BLaER1 treated with 17β-estradiol and CSF1 and Interleukin-3, amounts not matched to agents 10 nM and 100 nM (cell line): ENCODE data around the gene NEAT1.

ENCODE experiments used
- H3K27ac ChIP-seq, 11 experiments: shearing (Covaris generic); formaldehyde crosslinking; 2 replicates each; pipeline ENCODE4 v1.8.1; 2022
- H3K27me3 ChIP-seq, 11 experiments: shearing (Covaris generic); formaldehyde crosslinking; 2 replicates each; pipeline ENCODE4 v1.8.1; 2022
- H3K36me3 ChIP-seq, 11 experiments: shearing (Covaris generic); formaldehyde crosslinking; 2 replicates each; pipeline ENCODE4 v1.8.1; 2022
- H3K4me1 ChIP-seq, 10 experiments: shearing (Covaris generic); formaldehyde crosslinking; 2 replicates each; pipeline ENCODE4 v1.8.1; 2022
- H3K4me2 ChIP-seq, 11 experiments: shearing (Covaris generic); formaldehyde crosslinking; 2 replicates each; pipeline ENCODE4 v1.8.1; 2022
- H3K4me3 ChIP-seq, 10 experiments: shearing (Covaris generic); formaldehyde crosslinking; 2 replicates each; pipeline ENCODE4 v1.8.1; 2022
- H3K9ac ChIP-seq, 11 experiments: shearing (Covaris generic); formaldehyde crosslinking; 2 replicates each; pipeline ENCODE4 v1.8.1; 2022
- H3K9me3 ChIP-seq, 11 experiments: shearing (Covaris generic); formaldehyde crosslinking; replicated peaks in 1 of 11; 2 replicates each; pipeline ENCODE4 v1.8.1; 2022
- H4K20me1 ChIP-seq, 11 experiments: shearing (Covaris generic); formaldehyde crosslinking; 2 replicates each; pipeline ENCODE4 v1.8.1; 2022
- Cebpa-rat ChIP-seq, 11 experiments: shearing (Covaris generic); IDR thresholded peaks; 2 replicates each; pipeline ENCODE4 v1.8.1; 2022

Gene NEAT1

GRCh38 chr11:65431451-65432099 is 9.0 kb downstream of the NEAT1 start:
- peak overlapping the region; percentile 80 to 99 (median 91); a peak in 21 of 22 replicates for H3K4me2 ChIP-seq
- H3K36me3 ChIP-seq = peaks cover 36 to 86% (median 47%) of the 10 kb centered on the region in 11 experiments
- H4K20me1 ChIP-seq = peaks cover 53 to 100% (median 100%) of the 10 kb centered on the region in 11 experiments
- H3K4me1 ChIP-seq = peaks cover 67 to 99% (median 87%) of the 10 kb centered on the region in 10 experiments
- H3K27ac ChIP-seq = peak overlapping the region in 10 of 11 experiments; percentile 82 to 100 (median 98); a peak in 18 of 22 replicates
- H3K4me3 ChIP-seq = peak overlapping the region in 2 of 10 experiments; percentile 93 to 94; a peak in 3 of 20 replicates
- H3K9me3 ChIP-seq = no peaks in the 10 kb centered on the region
- no peaks in the 10 kb centered on the region for H3K27me3 ChIP-seq
- no peak for TF ChIP-seq Cebpa-rat (IDR thresholded peaks at IDR 0.05)
- peak overlapping the region in 2 of 11 experiments; percentile 32 to 63; a peak in 3 of 22 replicates for H3K9ac ChIP-seq

DNA sequence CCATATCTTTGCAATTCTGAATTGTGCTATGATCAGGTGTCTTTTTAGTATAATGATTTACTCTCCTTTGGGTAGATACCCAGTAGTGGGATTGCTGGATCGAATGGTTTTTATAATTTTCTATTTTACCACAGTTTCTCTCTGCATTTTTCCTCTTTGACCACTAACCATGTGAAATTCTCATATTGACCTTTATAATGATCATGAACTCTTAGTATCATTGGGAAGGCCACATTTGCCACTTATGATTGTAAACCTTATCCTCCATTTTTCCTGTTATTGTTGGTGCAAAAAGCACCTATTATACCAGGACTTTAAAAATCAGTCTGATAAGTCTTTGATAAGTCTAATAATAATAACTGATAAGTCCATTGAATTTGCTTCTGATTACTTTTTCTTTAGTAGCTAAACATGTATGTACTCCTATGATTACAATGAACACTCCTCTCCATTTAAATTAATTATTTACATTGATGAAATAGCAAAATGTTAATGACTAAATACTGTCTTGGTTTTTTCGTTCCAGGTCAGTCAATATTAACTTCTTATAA is 9.6 kb downstream of the NEAT1 start:
- peaks cover 47 to 100% (median 96%) of the 10 kb centered on the region in 11 experiments for H4K20me1 ChIP-seq
- peaks cover 61 to 97% (median 83%) of the 10 kb centered on the region in 10 experiments for H3K4me1 ChIP-seq
- no peak for TF ChIP-seq Cebpa-rat (IDR thresholded peaks at IDR 0.05)
- H3K27ac ChIP-seq = peak overlapping the region in 8 of 11 experiments; percentile 17 to 100 (median 96); a peak in 10 of 22 replicates
- H3K9me3 ChIP-seq = no peaks in the 10 kb centered on the region
- H3K36me3 ChIP-seq = peaks cover 30 to 85% (median 44%) of the 10 kb centered on the region in 11 experiments
- peak overlapping the region; percentile 1 to 99 (median 89); a peak in 15 of 22 replicates for H3K4me2 ChIP-seq
- H3K27me3 ChIP-seq = no peaks in the 10 kb centered on the region
- peak overlapping the region in 2 of 11 experiments; percentile 32 to 63; a peak in 2 of 22 replicates for H3K9ac ChIP-seq
- H3K4me3 ChIP-seq = peak overlapping the region in 2 of 10 experiments; percentile 22 to 93; a peak in 3 of 20 replicates

GRCh38 chr11:65432686-65433582 is 10.3 kb downstream of the NEAT1 start:
- Histone ChIP-seq H3K9ac (peak overlapping the region in 3 of 11 experiments; percentile 11 to 63 (median 31); a peak in 3 of 22 replicates), H3K27ac (peak overlapping the region in 6 of 11 experiments; percentile 14 to 99 (median 31); a peak in 6 of 22 replicates), H3K27me3 (no peaks in the 10 kb centered on the region), H3K9me3 (no peaks in the 10 kb centered on the region), H3K4me3 (peak overlapping the region in 2 of 10 experiments; percentile 22 to 93; a peak in 3 of 20 replicates), H3K4me1 (peaks cover 60 to 97% (median 79%) of the 10 kb centered on the region in 10 experiments), H3K36me3 (peaks cover 37 to 85% (median 44%) of the 10 kb centered on the region in 11 experiments), H3K4me2 (peak overlapping the region in 4 of 11 experiments; percentile 8 to 93 (median 54); a peak in 7 of 22 replicates), H4K20me1 (peaks cover 43 to 100% (median 95%) of the 10 kb centered on the region in 11 experiments)
- no peak for TF ChIP-seq Cebpa-rat (IDR thresholded peaks at IDR 0.05)

DNA sequence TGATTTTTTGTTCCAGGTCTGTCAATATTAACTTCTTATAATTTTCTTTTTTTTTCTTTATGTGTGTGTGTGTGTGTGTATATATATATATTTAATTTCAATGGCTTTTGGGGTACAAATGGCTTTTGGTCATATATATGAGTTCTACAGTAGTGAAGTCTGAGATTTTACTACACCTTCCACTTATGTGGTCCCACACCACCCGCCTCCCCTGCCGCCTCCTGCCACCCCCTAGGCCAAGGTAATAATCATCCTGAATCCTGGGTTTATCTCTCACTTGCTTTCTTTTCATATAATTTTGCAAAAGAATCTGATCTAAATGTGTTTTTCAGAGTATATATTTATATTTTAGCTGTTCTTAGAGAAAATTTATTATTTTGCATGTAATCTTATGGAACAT is 11.1 kb downstream of the NEAT1 start:
- Histone ChIP-seq H3K4me3 (0 out of 20 replicates have a peak overlapping the region, but pooled peaks of 2 of the 10 experiments have one; percentile 21), H4K20me1 (peaks cover 37 to 100% (median 92%) of the 10 kb centered on the region in 11 experiments), H3K27ac (peak overlapping the region in 1 of 11 experiments; percentile 1; a peak in 1 of 22 replicates), H3K4me1 (peaks cover 59 to 97% (median 76%) of the 10 kb centered on the region in 10 experiments), H3K27me3 (no peaks in the 10 kb centered on the region), H3K36me3 (peaks cover 41 to 85% (median 48%) of the 10 kb centered on the region in 11 experiments), H3K9ac (peak overlapping the region in 3 of 11 experiments; percentile 4 to 72 (median 38); a peak in 3 of 22 replicates), H3K4me2 (peak overlapping the region in 4 of 11 experiments; percentile 32 to 93 (median 62); a peak in 3 of 22 replicates), H3K9me3 (no peaks in the 10 kb centered on the region)
- no peak for TF ChIP-seq Cebpa-rat (IDR thresholded peaks at IDR 0.05)

DNA sequence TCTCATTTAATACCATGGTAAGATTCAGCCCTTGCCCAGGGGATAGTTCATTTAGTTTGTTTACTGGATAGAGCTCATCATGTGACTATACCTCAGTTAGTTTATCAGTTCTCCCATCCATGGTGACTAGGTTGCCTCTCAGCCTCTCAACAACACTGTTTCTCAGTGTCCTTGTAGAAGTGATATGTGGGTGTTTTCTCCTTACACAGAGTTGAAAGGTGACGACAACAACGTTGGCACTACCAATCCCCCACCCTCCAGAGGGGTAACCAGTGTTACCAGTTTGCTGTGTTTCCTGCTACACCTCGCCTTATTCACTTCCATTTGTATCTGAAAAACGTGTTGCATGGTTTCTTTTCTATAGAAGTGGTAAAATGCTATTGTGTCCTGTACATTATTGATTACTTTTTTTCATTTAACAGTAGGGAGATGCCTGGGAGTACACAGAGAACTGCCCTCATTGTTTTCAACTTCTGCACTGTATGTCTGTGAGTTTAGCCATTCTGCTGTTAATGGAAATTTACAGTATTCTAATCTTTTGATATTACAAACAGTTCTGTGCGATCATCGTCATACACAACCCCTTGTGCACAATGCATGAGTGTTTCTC is 11.6 kb downstream of the NEAT1 start:
- peak overlapping the region in 8 of 11 experiments; percentile 1 to 93 (median 20); a peak in 9 of 22 replicates for H3K4me2 ChIP-seq
- H3K4me3 ChIP-seq = peak overlapping the region in 2 of 10 experiments; percentile 21; a peak in 1 of 20 replicates
- H3K9ac ChIP-seq = peak overlapping the region in 3 of 11 experiments; percentile 4 to 72 (median 38); a peak in 4 of 22 replicates
- peak overlapping the region in 4 of 11 experiments; percentile 1 to 27 (median 16); a peak in 1 of 22 replicates for H3K27ac ChIP-seq
- H3K27me3 ChIP-seq = no peaks in the 10 kb centered on the region
- H4K20me1 ChIP-seq = peaks cover 34 to 100% (median 92%) of the 10 kb centered on the region in 11 experiments
- H3K4me1 ChIP-seq = peaks cover 59 to 97% (median 76%) of the 10 kb centered on the region in 10 experiments
- no peaks in the 10 kb centered on the region for H3K9me3 ChIP-seq
- TF ChIP-seq Cebpa-rat (IDR thresholded peaks at IDR 0.05) = no peak
- peaks cover 41 to 90% (median 48%) of the 10 kb centered on the region in 11 experiments for H3K36me3 ChIP-seq

DNA sequence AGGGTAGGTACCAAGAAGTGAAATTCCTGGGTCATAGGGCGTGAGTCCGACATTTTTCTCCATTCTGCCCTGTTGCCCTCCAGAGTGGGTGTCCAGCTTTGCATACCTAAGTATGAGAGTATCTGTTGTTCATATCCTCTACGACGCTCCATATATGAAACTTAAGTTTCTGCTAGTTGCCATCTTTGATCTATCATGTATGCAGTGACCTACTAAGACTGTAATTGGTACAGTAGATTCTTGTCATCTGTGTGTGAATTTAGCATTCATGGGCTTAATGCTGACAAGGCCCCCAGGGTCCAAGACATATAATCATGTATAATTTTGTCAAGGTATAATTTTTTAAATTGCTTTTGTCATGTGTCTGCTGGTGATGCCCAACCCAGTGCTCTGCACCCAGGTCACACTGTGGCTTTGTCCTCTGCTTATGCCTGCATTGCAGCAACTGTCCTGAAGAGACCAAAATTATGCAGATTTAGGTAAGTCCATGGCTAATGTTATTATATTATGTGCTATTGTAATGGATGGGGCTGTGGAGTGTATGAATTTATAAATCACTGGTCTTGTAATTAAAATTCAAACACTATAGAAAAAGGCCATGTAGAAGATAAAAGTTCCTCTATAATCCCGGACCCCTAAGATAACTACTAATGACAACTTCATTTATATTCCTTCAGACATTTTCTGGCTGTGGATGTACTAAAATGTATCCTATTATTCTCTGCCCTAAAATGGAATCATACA is 12.2 kb downstream of the NEAT1 start:
- Histone ChIP-seq H3K4me2 (peak overlapping the region in 8 of 11 experiments; percentile 1 to 93 (median 20); a peak in 10 of 22 replicates), H3K36me3 (peaks cover 41 to 97% (median 48%) of the 10 kb centered on the region in 11 experiments), H3K27ac (peak overlapping the region in 3 of 11 experiments; percentile 23 to 27 (median 27); a peak in 3 of 22 replicates), H3K27me3 (no peaks in the 10 kb centered on the region), H4K20me1 (peaks cover 29 to 100% (median 89%) of the 10 kb centered on the region in 11 experiments), H3K4me3 (peak overlapping the region in 2 of 10 experiments; percentile 21 to 25; a peak in 3 of 20 replicates), H3K4me1 (peaks cover 59 to 97% (median 76%) of the 10 kb centered on the region in 10 experiments), H3K9ac (peak overlapping the region in 4 of 11 experiments; percentile 0 to 72 (median 21); a peak in 2 of 22 replicates), H3K9me3 (no peaks in the 10 kb centered on the region)
- TF ChIP-seq Cebpa-rat (IDR thresholded peaks at IDR 0.05) = no peak

DNA sequence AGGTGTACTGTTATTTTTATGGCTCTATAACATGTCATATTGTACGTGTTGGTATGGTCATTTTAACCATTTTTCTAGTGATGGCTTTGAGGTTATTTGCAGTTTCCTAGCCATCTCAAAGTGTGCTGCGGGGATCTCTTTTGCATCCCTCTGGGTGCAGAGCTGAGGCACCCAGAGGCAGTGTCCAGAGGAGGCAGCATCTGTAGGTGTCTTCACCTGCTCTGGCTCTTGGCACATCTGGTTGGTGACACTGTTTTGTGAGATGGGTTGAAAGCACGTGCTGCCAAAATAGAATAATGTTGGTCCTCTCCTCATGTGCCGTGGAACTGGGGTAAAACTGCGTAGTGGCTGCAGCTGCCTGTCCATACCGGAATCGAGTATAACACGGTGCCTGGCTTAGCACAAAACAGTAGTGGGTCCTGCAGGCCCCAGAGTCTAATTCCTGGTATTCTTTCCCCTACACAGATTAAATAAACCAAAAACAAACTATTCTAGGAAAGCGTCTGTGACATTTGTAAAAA is 12.9 kb downstream of the NEAT1 start:
- no peak for TF ChIP-seq Cebpa-rat (IDR thresholded peaks at IDR 0.05)
- peak overlapping the region in 6 of 11 experiments; percentile 0 to 72 (median 24); a peak in 4 of 22 replicates for H3K9ac ChIP-seq
- H3K4me2 ChIP-seq = peak overlapping the region in 5 of 11 experiments; percentile 8 to 93 (median 36); a peak in 7 of 22 replicates
- no peaks in the 10 kb centered on the region for H3K9me3 ChIP-seq
- H4K20me1 ChIP-seq = peaks cover 22 to 100% (median 86%) of the 10 kb centered on the region in 11 experiments
- peak overlapping the region in 5 of 11 experiments; percentile 11 to 55 (median 33); a peak in 9 of 22 replicates for H3K27ac ChIP-seq
- peaks cover 59 to 97% (median 76%) of the 10 kb centered on the region in 10 experiments for H3K4me1 ChIP-seq
- peaks cover 41 to 99% (median 48%) of the 10 kb centered on the region in 11 experiments for H3K36me3 ChIP-seq
- no peaks in the 10 kb centered on the region for H3K27me3 ChIP-seq
- H3K4me3 ChIP-seq = peak overlapping the region in 2 of 10 experiments; percentile 21 to 25; a peak in 3 of 20 replicates
